OCI-LY1 (cell line): Measurements from ENCODE around the gene SPTY2D1.

Experiments
- EZH2 ChIP-seq: fragments of 200-600 bp; sonication (generic), shearing (Covaris generic); IDR thresholded peaks from 2 replicates; pipeline ENCODE4 v1.8.0; 2017; ENCODE audit warnings: borderline replicate concordance, mixed run types, mild to moderate bottlenecking, antibody characterized with exemption, low read length, moderate library complexity, mixed read lengths
- TF ChIP-seq, protein P1 (sequence below): fragments of 200-600 bp; sonication (generic), shearing (Covaris generic); IDR thresholded peaks from 2 replicates; pipeline ENCODE4 v1.5.1; 2017; ENCODE audit warnings: mild to moderate bottlenecking, antibody characterized with exemption, low read length, moderate library complexity, mixed read lengths

DNA sequence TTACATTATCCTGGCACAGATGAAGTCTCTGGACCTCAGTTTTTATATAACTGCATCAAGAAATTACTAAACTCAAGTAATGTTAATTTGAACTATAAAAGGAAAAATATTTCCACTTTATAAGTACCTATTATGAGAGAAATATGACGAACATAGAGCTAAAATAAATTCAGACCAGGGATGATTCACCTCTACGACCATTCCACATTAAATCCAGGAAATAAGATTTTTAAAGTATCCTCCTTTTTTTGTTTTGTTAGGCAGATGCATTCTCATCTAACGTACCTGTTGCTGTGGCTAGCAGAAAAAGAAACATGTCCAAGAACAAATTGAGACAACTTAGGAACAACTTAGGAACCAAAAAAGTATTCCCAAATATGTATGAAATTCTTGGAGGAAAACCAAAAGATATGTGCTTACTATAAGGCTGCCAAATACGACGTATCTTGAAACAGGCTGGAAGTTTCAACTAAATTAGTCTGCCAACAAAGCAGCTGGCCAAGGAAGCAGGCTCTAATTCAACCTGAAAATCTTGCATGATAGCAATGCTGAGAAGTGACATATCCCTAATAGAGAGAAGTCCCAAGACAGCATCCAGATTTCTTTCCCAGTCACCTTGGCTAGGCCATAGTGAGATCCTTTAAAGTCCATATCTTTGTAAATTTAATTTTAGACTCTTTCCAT lies 15.7 kb downstream of the SPTY2D1 start:
- TF ChIP-seq, protein P1, sequence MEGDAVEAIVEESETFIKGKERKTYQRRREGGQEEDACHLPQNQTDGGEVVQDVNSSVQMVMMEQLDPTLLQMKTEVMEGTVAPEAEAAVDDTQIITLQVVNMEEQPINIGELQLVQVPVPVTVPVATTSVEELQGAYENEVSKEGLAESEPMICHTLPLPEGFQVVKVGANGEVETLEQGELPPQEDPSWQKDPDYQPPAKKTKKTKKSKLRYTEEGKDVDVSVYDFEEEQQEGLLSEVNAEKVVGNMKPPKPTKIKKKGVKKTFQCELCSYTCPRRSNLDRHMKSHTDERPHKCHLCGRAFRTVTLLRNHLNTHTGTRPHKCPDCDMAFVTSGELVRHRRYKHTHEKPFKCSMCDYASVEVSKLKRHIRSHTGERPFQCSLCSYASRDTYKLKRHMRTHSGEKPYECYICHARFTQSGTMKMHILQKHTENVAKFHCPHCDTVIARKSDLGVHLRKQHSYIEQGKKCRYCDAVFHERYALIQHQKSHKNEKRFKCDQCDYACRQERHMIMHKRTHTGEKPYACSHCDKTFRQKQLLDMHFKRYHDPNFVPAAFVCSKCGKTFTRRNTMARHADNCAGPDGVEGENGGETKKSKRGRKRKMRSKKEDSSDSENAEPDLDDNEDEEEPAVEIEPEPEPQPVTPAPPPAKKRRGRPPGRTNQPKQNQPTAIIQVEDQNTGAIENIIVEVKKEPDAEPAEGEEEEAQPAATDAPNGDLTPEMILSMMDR: no peak
- no peak for TF ChIP-seq EZH2
